Measurements from ENCODE around the gene MARVELD3.

The MARVELD3 gene

GRCh38 chr16:71666264-71666663 lies 40.3 kb downstream of the MARVELD3 start:
- no peak for DNase-seq (ENCODE audit: extremely low read depth, low read depth)
- TF ChIP-seq, protein P1, sequence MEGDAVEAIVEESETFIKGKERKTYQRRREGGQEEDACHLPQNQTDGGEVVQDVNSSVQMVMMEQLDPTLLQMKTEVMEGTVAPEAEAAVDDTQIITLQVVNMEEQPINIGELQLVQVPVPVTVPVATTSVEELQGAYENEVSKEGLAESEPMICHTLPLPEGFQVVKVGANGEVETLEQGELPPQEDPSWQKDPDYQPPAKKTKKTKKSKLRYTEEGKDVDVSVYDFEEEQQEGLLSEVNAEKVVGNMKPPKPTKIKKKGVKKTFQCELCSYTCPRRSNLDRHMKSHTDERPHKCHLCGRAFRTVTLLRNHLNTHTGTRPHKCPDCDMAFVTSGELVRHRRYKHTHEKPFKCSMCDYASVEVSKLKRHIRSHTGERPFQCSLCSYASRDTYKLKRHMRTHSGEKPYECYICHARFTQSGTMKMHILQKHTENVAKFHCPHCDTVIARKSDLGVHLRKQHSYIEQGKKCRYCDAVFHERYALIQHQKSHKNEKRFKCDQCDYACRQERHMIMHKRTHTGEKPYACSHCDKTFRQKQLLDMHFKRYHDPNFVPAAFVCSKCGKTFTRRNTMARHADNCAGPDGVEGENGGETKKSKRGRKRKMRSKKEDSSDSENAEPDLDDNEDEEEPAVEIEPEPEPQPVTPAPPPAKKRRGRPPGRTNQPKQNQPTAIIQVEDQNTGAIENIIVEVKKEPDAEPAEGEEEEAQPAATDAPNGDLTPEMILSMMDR (IDR thresholded peaks at IDR 0.05; ENCODE audit: low read depth, low read length), result no peak

GRCh38 chr16:71666928-71667707 lies 41.1 kb downstream of the MARVELD3 start:
- no peak for DNase-seq (ENCODE audit: extremely low read depth, low read depth)
- TF ChIP-seq, protein P1 (IDR thresholded peaks at IDR 0.05; ENCODE audit: low read depth, low read length), result no peak

- no peak for DNase-seq (ENCODE audit: extremely low read depth, low read depth)
- TF ChIP-seq, protein P1 (IDR thresholded peaks at IDR 0.05; ENCODE audit: low read depth, low read length), result no peak
Observed at GRCh38 chr16:71669926-71670536, 44.0 kb downstream of the MARVELD3 start.

- TF ChIP-seq, protein P1 (IDR thresholded peaks at IDR 0.05; ENCODE audit: low read depth, low read length), result no peak
- DNase-seq (ENCODE audit: extremely low read depth, low read depth), result no peak
Observed at GRCh38 chr16:71670537-71670936, 44.6 kb downstream of the MARVELD3 start.

DNA sequence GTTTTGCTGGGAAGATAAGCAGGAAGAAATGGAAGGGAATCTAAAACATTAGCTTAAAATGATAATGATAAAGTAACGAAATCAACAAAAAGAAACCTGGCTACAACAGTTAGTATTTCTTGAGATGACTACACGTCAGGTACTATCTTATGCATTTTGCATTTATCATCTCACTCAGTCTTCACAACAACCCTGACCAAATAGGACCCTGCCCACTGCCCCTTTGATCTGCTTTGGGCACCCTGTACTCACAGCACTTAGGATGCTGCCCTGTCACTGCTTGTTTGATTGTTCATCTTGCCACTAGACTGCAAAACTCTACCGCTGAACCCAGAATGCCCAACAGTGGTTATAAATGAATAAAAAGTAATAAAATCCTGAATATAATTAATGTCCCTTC lies 45.2 kb downstream of the MARVELD3 start:
- TF ChIP-seq, protein P1 (IDR thresholded peaks at IDR 0.05; ENCODE audit: low read depth, low read length), result no peak
- no peak for DNase-seq (ENCODE audit: extremely low read depth, low read depth)

GRCh38 chr16:71672125-71672524 lies 46.1 kb downstream of the MARVELD3 start:
- no peak for DNase-seq (ENCODE audit: extremely low read depth, low read depth)
- TF ChIP-seq, protein P1 (IDR thresholded peaks at IDR 0.05; ENCODE audit: low read depth, low read length), result no peak

- no peak for DNase-seq (ENCODE audit: extremely low read depth, low read depth)
- TF ChIP-seq, protein P1 (IDR thresholded peaks at IDR 0.05; ENCODE audit: low read depth, low read length), result no peak
Observed at GRCh38 chr16:71672803-71673581, 47.0 kb downstream of the MARVELD3 start.

Data from AG09319 (cell line).